ENCODE data around the gene NCCRP1.
A peak's percentile ranks its signal among the peaks of the same experiment; 100 is the strongest.

Gene NCCRP1

DNA sequence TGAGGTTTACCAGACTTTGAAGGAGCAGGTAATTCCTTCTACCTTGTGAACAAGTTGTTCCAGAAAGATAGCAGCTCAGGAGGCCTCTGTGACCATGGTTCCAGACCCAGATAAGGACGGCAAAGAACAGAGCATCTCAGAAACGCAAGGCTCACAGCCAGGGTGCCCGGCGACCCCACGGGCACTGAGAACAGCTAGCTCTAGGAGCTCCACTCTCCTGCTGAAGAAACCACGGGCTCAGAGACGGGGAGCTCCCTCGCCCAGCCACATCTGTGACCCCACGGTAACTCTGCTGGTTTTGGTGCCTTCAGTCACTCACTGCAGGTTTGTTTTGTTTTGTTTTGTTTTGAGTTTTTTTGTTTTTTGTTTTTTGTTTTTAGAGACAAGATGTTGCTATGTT lies 16.0 kb upstream of the NCCRP1 start:
- DNase-seq (ENCODE audit: low read depth) = no peak

- DNase-seq (ENCODE audit: low read depth) = no peak
Measured at GRCh38 chr19:39181500-39182173, 15.1 kb upstream of the NCCRP1 start.

GRCh38 chr19:39182174-39182505 lies 14.6 kb upstream of the NCCRP1 start:
- DNase-seq (ENCODE audit: low read depth) = no peak

DNA sequence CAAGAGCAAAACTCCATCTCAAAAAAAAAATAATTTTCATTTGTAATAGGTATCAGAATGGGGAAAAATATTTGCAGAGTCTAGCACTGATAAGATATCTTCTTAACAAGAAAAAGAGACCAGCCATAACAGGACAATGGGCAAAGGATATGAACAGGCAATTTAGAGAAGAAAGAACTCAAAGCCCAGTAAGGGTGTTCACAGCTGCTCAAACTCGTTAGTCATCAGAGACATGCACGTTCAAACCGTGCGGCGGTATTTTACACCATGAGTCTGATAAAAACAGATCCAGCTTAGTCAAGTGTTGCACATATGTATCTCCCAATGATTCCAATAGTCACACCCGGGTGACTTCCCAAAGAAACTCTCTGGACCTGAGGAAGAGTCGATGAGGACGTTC lies 13.7 kb upstream of the NCCRP1 start:
- DNase-seq (ENCODE audit: low read depth) = no peak

- no peak for DNase-seq (ENCODE audit: low read depth)
Measured at GRCh38 chr19:39186391-39186790, 10.4 kb upstream of the NCCRP1 start.

- DNase-seq (ENCODE audit: low read depth) = no peak
Measured at GRCh38 chr19:39187552-39187943, 9.2 kb upstream of the NCCRP1 start.

DNA sequence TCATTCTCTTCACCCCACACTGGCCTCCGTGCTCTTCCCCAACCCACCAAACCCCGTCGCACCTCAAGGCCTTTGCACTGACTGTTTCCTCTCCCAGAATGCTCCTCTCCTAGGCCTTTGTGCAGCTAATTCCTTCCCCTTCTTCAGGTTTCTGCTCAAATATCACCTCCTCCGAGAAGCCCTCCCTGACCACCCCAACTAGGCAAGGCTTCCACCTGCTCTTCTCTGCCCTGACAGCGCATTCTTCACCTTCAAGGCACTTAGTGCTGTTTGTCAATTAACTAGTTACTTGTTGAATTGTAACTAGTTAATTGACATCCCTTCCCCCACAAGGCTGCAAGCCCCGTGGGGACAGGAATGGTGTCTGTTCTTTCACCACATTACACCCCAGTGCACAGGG lies 7.8 kb upstream of the NCCRP1 start:
- DNase-seq (ENCODE audit: low read depth) = no peak

DNA sequence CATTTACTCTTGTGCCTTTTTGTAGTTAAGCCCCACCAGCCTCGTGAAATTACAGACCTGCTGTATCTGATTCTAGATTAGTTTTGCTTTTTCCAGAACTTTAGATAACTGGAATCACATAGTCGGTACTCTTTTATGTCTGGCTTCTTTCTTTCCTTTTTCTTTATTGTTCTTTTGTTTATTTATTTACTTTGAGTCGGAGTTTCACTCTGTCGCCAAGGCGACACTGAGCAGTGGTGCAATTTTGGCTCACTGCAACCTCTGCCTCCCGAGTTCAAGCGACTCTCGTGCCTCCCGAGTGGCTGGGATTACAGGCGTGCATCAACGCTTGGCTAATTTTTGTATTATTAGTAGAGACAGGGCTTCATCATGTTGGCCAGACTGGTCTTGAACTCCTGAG lies 6.0 kb upstream of the NCCRP1 start:
- no peak for DNase-seq (ENCODE audit: low read depth)

DNA sequence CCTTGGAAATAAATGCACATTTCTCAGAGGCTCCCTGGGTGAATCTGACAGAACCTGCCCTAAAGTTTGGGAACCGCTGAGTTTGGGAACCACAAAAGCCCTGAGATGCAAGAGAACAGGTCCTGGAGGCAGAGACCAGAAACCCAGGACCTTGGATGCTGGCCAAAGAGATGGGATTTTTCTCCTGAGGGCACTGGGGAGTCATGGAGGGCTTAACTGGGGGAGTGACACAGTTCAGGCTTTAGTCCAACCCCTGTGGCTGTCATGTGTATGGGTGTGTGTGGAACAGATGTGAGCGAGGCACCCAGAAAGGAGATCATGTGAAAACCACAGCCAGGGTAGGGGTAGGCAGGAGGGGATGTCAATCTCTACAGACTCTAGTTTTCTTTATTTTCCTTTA lies 3.9 kb upstream of the NCCRP1 start:
- no peak for DNase-seq (ENCODE audit: low read depth)

DNA sequence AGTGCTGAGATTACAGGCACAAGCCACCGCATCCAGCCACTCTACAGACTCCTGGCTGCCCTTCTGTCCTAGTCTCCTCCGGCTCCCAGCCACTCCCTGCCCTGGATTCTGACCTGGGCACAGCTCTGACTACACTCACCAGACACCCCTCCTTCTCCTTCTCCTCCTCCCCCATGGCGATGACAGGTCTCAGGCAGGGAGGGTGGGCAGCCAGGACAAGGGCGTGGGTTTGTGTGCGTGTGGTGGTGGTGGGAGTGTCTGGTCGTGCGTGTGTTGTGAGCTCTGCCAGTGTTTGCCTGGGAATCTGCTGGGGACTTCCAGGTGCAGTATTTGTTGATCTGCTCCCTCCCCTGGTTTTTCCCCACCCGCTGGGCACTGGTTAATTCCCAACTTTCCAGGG lies 3.0 kb upstream of the NCCRP1 start:
- DNase-seq (ENCODE audit: low read depth) = no peak

DNA sequence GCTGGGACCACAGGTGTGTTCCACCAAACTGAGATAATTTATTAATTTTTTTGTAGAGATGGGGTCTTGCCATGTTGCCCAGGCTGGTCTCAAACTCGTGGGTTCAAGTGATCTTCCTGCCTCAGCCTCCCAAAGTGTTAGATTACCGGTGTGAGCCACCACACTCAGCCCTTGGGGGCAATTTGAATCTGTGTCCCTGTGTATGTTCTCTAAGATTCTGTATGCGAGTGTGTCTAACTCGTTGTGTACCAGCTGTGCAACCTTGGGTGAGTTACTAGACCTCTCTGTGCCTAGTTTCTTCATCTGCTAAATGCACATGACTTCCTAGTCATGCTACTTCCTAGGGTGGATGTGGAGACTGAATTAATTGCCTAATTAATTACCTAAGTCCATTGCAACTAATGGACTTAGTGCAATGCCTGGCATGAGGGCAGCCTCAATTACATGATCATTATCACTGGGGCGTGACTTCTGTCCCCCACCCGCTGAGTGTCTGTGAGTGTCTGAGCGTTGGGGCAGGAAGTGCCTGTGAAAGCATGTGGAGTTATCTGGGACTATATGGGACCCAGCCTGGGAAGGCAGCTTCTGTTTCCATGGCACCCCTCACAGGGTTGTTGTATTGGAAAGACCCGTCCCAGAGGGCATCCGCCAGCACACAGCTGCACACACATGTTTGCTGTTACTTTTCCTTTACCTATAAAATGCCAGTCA lies 1.8 kb upstream of the NCCRP1 start:
- DNase-seq (ENCODE audit: low read depth) = no peak

DNA sequence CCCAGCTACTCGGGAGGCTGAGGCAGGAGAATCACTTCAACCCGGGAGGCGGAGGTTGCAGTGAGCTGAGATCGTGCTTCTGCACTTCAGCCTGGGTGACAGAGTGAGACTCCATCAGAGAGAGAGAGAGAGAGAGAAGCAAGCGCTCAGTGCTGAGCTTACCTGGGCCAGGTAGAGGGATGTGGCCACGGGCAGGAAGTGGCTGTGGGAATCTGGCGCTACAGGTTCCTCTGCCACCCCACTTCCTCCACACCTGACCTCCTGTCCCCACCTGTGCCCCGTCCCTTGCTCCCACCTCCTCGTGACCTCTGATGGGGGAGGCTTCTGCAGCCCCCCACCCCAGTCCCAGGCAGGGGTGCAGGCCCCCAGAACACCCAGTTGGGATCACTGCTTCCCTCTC lies 1.0 kb upstream of the NCCRP1 start:
- DNase-seq (ENCODE audit: low read depth) = no peak

- DNase-seq (ENCODE audit: low read depth) = no peak
Measured at GRCh38 chr19:39196320-39196719, 444 bp upstream of the NCCRP1 start.

GRCh38 chr19:39197808-39198207 lies 1.0 kb downstream of the NCCRP1 start:
- DNase-seq (ENCODE audit: low read depth) = no peak

GRCh38 chr19:39199025-39199424 lies 2.3 kb downstream of the NCCRP1 start:
- DNase-seq (ENCODE audit: low read depth) = peak; percentile 14

- DNase-seq (ENCODE audit: low read depth) = no peak
Measured at GRCh38 chr19:39200066-39200802, 3.5 kb downstream of the NCCRP1 start.

- no peak for DNase-seq (ENCODE audit: low read depth)
Measured at GRCh38 chr19:39200803-39201115, 4.0 kb downstream of the NCCRP1 start.

DNA sequence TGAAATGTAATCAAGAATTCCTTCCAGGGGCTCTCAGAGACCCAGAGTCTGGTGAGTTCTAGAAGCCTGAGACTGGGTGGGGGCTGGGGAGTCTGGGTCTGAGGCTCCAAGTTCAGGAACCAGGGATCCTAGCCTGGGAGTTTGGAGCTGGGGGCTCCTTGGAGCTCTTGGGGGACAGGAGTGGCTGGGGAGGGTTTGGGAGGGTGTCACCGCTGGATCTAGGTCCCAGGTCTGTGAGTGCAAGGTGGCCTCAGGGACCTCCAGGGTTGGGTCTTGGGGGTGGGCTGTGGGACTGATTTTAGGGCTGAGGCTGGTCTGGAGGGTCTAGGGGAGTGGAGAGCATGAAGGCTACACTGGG lies 6.2 kb downstream of the NCCRP1 start:
- no peak for DNase-seq (ENCODE audit: low read depth)

DNA sequence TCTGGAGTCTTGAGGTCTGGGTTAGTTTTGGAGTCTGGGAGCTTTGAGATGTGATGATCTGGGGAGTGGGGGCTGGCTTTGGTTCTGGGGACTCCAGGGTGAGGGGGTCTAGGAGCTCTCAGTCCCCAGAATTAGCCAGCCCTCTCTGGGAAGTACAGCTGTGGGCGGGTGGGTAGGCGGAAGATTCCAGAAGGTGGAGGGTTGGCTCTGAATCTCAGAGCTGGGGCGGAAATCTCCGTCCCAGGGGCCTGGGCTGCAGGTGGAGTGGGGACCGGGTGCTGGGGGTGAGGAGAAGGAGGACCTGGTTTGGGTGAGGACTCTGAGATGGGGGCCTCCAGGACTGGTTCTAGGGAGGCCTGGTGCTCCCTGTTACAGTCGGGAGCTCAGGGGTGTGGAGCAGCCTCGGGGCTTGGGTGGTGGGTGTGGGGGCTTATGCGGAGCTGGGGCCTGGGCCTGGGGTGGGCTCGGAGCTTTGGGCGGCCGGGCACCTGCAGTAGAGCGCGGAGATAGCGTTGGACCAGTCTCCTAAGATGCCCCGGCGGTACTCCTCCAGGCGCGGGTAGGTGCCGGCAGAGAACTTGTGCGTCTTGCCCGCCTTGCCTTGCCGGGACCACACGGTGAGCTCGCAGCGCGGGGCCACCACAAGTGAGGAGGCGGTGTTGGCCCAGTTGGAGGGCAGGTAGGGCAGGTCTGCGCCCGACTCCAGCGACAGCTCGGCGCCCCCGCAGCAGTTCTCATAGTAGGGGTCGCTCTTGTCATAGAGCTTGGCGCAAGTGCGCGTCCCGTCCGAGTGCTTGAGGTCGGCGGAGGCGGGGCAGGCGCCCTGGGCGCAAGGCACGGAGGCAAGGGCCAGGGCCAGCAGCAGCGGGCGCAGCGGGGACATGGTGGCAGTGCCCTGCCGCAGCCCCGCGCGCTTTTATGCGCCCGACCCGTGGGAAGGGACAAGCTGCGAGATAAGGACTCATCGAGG lies 6.9 kb downstream of the NCCRP1 start, which contains the start of gene SYCN:
Gene SYCN, minus strand, starts transcription at position 892 of the 970 bp plus-strand sequence. Its CDS starts 9 bp downstream, at position 883.
- no peak for DNase-seq (ENCODE audit: low read depth)

GRCh38 chr19:39205449-39205764 lies 8.6 kb downstream of the NCCRP1 start:
- no peak for DNase-seq (ENCODE audit: low read depth)

GRCh38 chr19:39206122-39206521 lies 9.4 kb downstream of the NCCRP1 start:
- DNase-seq (ENCODE audit: low read depth) = no peak

DNA sequence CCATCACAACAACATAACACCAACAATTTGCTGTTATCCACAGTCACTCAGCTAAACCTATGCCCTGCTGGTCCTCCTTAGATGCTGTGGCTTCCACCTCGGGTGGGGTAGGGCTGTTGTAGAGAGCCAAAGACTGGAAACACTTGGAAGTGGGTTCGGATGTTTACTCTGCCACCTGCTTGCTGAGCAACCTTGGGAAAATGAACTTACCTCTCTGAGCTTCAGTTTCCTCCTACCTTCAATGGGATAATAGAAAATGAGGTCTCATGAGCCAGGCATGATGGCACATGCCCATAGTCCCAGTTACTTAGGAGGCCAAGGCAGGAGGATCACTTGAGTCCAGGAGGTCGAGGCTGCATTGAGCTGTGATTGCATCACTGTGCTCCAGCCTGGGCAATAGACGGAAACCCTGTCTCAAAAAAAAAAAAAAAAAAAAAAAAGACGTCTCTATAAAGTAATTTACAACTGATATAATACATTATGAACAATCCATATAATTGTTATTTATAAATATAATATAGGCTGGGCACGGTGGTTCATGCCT lies 10.6 kb downstream of the NCCRP1 start:
- no peak for DNase-seq (ENCODE audit: low read depth)

Data from HS-27A (cell line).